ENCODE results near the gene RAB6A.

Gene RAB6A

GRCh38 chr11:73659961-73660360 lies 100.9 kb downstream of the RAB6A start:
- H3K27ac ChIP-seq: no peak overlapping the region
- CTCF ChIA-PET: interaction anchor here (0.7 to 3.1 kb wide), 5 partner anchors 19 to 256 kb away, joined by 3 to 35 read pairs (median 7); no protein-coding TSS in a partner anchor
- POLR2A ChIA-PET (ENCODE audit: low non-redundant PET): no interaction called here
- DNase-seq (ENCODE audit: low spot score): no peak
- TF ChIP-seq CTCF (conservative IDR thresholded peaks at IDR 0.05; ENCODE audit: low read depth): no peak

- TF ChIP-seq CTCF (conservative IDR thresholded peaks at IDR 0.05; ENCODE audit: low read depth): no peak
- POLR2A ChIA-PET (ENCODE audit: low non-redundant PET): no interaction called here
- no peak overlapping the region for H3K27ac ChIP-seq
- no peak for DNase-seq (ENCODE audit: low spot score)
- CTCF ChIA-PET: interaction anchor here (0.6 kb wide), 1 partner anchor 466 kb away, joined by 3 read pairs; no protein-coding TSS in a partner anchor
Observed at GRCh38 chr11:73656985-73657384, 103.9 kb downstream of the RAB6A start.

- no peak for TF ChIP-seq CTCF (conservative IDR thresholded peaks at IDR 0.05; ENCODE audit: low read depth)
- ChIA-PET POLR2A (ENCODE audit: low non-redundant PET) (no interaction called here), CTCF (interaction anchor here (0.7 kb wide), 1 partner anchor 1185 kb away, joined by 4 read pairs; no protein-coding TSS in a partner anchor)
- H3K27ac ChIP-seq: no peak overlapping the region
- DNase-seq (ENCODE audit: low spot score): no peak
Observed at GRCh38 chr11:73655686-73656085, 105.2 kb downstream of the RAB6A start.

- TF ChIP-seq CTCF (conservative IDR thresholded peaks at IDR 0.05; ENCODE audit: low read depth): no peak
- DNase-seq (ENCODE audit: low spot score): no peak
- ChIA-PET POLR2A (ENCODE audit: low non-redundant PET) (no interaction called here), CTCF (interaction anchor here (0.6 to 1.3 kb wide), 4 partner anchors 29 to 348 kb away, joined by 3 to 6 read pairs (median 3); no protein-coding TSS in a partner anchor)
- H3K27ac ChIP-seq: no peak overlapping the region
Observed at GRCh38 chr11:73654482-73655021, 106.3 kb downstream of the RAB6A start.

GRCh38 chr11:73653996-73654395 lies 106.9 kb downstream of the RAB6A start:
- no peak for TF ChIP-seq CTCF (conservative IDR thresholded peaks at IDR 0.05; ENCODE audit: low read depth)
- H3K27ac ChIP-seq: no peak overlapping the region
- ChIA-PET POLR2A (ENCODE audit: low non-redundant PET) (no interaction called here), CTCF (interaction anchor here (0.6 to 1.3 kb wide), 4 partner anchors 29 to 158 kb away, joined by 3 to 6 read pairs (median 3); no protein-coding TSS in a partner anchor)
- no peak for DNase-seq (ENCODE audit: low spot score)

GRCh38 chr11:73652856-73653559 lies 107.9 kb downstream of the RAB6A start:
- CTCF ChIA-PET: interaction anchor here (0.6 kb wide), 1 partner anchor 31 kb away, joined by 3 read pairs; no protein-coding TSS in a partner anchor
- H3K27ac ChIP-seq: no peak overlapping the region
- POLR2A ChIA-PET (ENCODE audit: low non-redundant PET): no interaction called here
- no peak for TF ChIP-seq CTCF (conservative IDR thresholded peaks at IDR 0.05; ENCODE audit: low read depth)
- no peak for DNase-seq (ENCODE audit: low spot score)

Measured in RWPE1 (cell line).